Breast epithelium (tissue), 3 donors: ENCODE results near the gene WDR54.

Experiments
- POLR2A ChIP-seq: fragments of 450-650 bp; IDR thresholded peaks from one replicate; pipeline ENCODE4 v1.6.1; 2016; ENCODE audit warnings: antibody characterized with exemption, mild to moderate bottlenecking, moderate library complexity
- POLR2AphosphoS5 ChIP-seq, 3 donors: sonication (generic); formaldehyde crosslinking; IDR thresholded peaks; one replicate each; pipeline ENCODE4 v1.6.1; 2017; ENCODE audit warnings: antibody characterized with exemption in 3 of 3
- TF ChIP-seq, protein P1 (sequence below), 3 donors: fragments of 450-650 bp; IDR thresholded peaks; one replicate each; pipeline ENCODE4 v1.5.1; 2016 to 2017; ENCODE audit warnings: antibody characterized with exemption in 3 of 3, mild to moderate bottlenecking in 3 of 3, moderate library complexity in 3 of 3

- TF ChIP-seq, protein P1, sequence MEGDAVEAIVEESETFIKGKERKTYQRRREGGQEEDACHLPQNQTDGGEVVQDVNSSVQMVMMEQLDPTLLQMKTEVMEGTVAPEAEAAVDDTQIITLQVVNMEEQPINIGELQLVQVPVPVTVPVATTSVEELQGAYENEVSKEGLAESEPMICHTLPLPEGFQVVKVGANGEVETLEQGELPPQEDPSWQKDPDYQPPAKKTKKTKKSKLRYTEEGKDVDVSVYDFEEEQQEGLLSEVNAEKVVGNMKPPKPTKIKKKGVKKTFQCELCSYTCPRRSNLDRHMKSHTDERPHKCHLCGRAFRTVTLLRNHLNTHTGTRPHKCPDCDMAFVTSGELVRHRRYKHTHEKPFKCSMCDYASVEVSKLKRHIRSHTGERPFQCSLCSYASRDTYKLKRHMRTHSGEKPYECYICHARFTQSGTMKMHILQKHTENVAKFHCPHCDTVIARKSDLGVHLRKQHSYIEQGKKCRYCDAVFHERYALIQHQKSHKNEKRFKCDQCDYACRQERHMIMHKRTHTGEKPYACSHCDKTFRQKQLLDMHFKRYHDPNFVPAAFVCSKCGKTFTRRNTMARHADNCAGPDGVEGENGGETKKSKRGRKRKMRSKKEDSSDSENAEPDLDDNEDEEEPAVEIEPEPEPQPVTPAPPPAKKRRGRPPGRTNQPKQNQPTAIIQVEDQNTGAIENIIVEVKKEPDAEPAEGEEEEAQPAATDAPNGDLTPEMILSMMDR (IDR thresholded peaks at IDR 0.05) = no peak
- no peak for TF ChIP-seq POLR2A
- TF ChIP-seq POLR2AphosphoS5 (IDR thresholded peaks at IDR 0.05) = no peak
These were observed 3.2 kb upstream of the WDR54 start for GRCh38 chr2:74418312-74418711.
